Osteocyte (in vitro differentiated cells): Measurements from ENCODE around the gene KCTD1. TPM values are rescaled to one million over a fixed set of nuclear protein-coding genes. Genes with fewer than 3 reads are reported as not detected.

Source experiments
- DNase-seq: peaks from one replicate; pipeline ENCODE4 v3.0.0; 2021; ENCODE audit warnings: mixed read lengths; ENCODE audit not compliant: unreplicated experiment; ENCODE audit errors: extremely low spot score
- H3K27ac Mint-ChIP-seq: one replicate; pipeline ENCODE4 v1.8.0; 2021; ENCODE audit warnings: mild to moderate bottlenecking, mixed read lengths; ENCODE audit not compliant: unreplicated experiment
- H3K27me3 Mint-ChIP-seq: one replicate; pipeline ENCODE4 v1.8.0; 2021; ENCODE audit warnings: mixed read lengths; ENCODE audit not compliant: unreplicated experiment
- H3K36me3 Mint-ChIP-seq: one replicate; pipeline ENCODE4 v1.8.0; 2021; ENCODE audit warnings: mixed read lengths; ENCODE audit not compliant: unreplicated experiment
- H3K4me1 Mint-ChIP-seq: one replicate; pipeline ENCODE4 v1.8.0; 2021; ENCODE audit warnings: mixed read lengths; ENCODE audit not compliant: unreplicated experiment
- H3K4me3 Mint-ChIP-seq: one replicate; pipeline ENCODE4 v1.8.0; 2021; ENCODE audit warnings: mild to moderate bottlenecking, moderate library complexity, mixed read lengths; ENCODE audit not compliant: unreplicated experiment
- H3K9me3 Mint-ChIP-seq: one replicate; pipeline ENCODE4 v1.8.0; 2021; ENCODE audit warnings: mixed read lengths; ENCODE audit not compliant: unreplicated experiment
- CTCF ChIP-seq: fragments of 200-600 bp; sonication (generic); IDR thresholded peaks from 2 replicates; pipeline ENCODE4 v1.5.0; 2021; ENCODE audit warnings: antibody characterized with exemption, mild to moderate bottlenecking, moderate library complexity
- total RNA-seq: library from RNA; stranded (reverse); gene quantifications from 2 replicates; pipeline ENCODE4 v1.2.1, GENCODE V29; 2021

Gene KCTD1
- total RNA-seq, 1 donor from 2014 or later = 25.7 TPM

DNA sequence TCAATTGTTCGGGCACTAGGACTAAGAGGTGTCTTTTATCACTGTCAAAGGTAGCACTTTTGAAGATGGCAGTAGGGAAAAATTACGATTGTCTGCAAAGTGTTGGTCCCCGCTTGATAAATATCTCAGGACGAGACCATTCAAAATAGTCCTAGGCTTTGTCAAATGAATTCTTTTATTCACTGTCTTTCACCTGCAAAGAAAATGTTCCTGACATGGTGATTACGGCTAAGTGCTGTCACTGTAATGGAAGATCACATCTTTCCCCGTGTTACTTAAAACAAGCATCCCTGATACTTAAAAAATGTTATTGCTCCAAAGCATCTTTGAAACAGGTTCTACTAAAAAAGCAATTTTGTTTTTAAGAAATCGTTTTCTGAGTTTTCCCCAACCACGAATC lies 71.7 kb downstream of the KCTD1 start:
- Mint-ChIP-seq H3K36me3 (peaks cover 31% of the 10 kb centered on the region), H3K4me3 (no peak overlapping the region), H3K27me3 (no peaks in the 10 kb centered on the region), H3K4me1 (peaks cover 30% of the 10 kb centered on the region), H3K9me3 (no peaks in the 10 kb centered on the region), H3K27ac (no peak overlapping the region)
- TF ChIP-seq CTCF = no peak
- no peak for DNase-seq

GRCh38 chr18:26474542-26474941 lies 73.8 kb downstream of the KCTD1 start:
- H3K36me3 Mint-ChIP-seq = peaks cover 32% of the 10 kb centered on the region
- no peaks in the 10 kb centered on the region for H3K27me3 Mint-ChIP-seq
- no peak for DNase-seq
- peaks cover 14% of the 10 kb centered on the region for H3K4me1 Mint-ChIP-seq
- H3K4me3 Mint-ChIP-seq = no peak overlapping the region
- no peaks in the 10 kb centered on the region for H3K9me3 Mint-ChIP-seq
- no peak overlapping the region for H3K27ac Mint-ChIP-seq
- TF ChIP-seq CTCF = no peak

- no peaks in the 10 kb centered on the region for H3K27me3 Mint-ChIP-seq
- DNase-seq = no peak
- no peaks in the 10 kb centered on the region for H3K9me3 Mint-ChIP-seq
- no peak overlapping the region for H3K27ac Mint-ChIP-seq
- peaks cover 32% of the 10 kb centered on the region for H3K36me3 Mint-ChIP-seq
- H3K4me1 Mint-ChIP-seq = peaks cover 10% of the 10 kb centered on the region
- TF ChIP-seq CTCF = no peak
- no peak overlapping the region for H3K4me3 Mint-ChIP-seq
Measured at GRCh38 chr18:26473672-26474071, 74.7 kb downstream of the KCTD1 start.

DNA sequence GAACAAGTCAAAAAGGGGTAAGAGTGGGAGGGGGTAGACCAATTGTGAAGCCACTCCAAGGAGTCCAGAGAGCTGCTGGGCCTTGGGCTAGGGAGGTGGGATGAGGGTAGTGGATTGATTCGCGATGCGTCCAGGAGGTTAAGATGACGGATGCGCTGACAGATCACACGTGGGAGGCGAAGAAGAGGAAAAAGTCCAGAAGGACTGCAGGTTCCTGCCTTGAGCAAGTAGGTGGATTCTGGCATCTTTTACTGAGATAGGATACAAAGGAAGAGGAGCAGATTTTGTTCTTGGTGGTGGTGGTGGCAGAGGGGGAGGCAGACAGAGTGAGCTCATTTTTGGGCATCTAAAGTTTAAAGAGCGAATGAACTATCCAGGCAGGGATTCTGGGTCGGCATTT lies 76.5 kb downstream of the KCTD1 start:
- Mint-ChIP-seq H3K4me3 (no peak overlapping the region), H3K9me3 (no peaks in the 10 kb centered on the region), H3K36me3 (peaks cover 38% of the 10 kb centered on the region), H3K27ac (no peak overlapping the region), H3K4me1 (no peaks in the 10 kb centered on the region), H3K27me3 (no peaks in the 10 kb centered on the region)
- no peak for DNase-seq
- no peak for TF ChIP-seq CTCF

GRCh38 chr18:26471027-26471426 lies 77.3 kb downstream of the KCTD1 start:
- Mint-ChIP-seq H3K36me3 (peaks cover 34% of the 10 kb centered on the region), H3K4me1 (no peaks in the 10 kb centered on the region), H3K9me3 (no peaks in the 10 kb centered on the region), H3K4me3 (no peak overlapping the region), H3K27me3 (no peaks in the 10 kb centered on the region), H3K27ac (no peak overlapping the region)
- peak; percentile 21 for DNase-seq
- TF ChIP-seq CTCF = no peak
